ENCODE data around the gene LMAN2.

DNA sequence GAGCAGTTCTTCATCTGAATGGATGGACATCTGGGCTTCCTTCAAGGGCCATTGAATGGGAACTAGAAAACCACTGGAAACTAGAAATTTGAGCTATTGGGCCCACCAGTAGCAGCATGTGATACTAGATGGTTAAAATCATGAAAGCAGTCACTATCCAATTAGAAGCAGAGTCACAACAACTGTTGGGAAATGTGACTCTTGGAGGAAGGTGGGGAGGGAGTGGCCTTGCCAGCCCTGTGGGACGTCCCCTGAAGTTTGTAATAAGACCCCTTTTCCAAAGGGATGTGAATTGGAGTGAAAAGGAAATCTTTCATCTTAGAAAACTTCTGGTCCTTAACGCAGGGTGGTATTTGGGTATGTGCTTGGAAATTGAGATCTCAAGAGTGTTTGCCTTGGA is 53.5 kb downstream of the LMAN2 start:
- TF ChIP-seq EZH2phosphoT487 (conservative IDR thresholded peaks at IDR 0.05; ENCODE audit: low read length) = no peak
- TF ChIP-seq, protein P1, sequence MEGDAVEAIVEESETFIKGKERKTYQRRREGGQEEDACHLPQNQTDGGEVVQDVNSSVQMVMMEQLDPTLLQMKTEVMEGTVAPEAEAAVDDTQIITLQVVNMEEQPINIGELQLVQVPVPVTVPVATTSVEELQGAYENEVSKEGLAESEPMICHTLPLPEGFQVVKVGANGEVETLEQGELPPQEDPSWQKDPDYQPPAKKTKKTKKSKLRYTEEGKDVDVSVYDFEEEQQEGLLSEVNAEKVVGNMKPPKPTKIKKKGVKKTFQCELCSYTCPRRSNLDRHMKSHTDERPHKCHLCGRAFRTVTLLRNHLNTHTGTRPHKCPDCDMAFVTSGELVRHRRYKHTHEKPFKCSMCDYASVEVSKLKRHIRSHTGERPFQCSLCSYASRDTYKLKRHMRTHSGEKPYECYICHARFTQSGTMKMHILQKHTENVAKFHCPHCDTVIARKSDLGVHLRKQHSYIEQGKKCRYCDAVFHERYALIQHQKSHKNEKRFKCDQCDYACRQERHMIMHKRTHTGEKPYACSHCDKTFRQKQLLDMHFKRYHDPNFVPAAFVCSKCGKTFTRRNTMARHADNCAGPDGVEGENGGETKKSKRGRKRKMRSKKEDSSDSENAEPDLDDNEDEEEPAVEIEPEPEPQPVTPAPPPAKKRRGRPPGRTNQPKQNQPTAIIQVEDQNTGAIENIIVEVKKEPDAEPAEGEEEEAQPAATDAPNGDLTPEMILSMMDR (IDR thresholded peaks at IDR 0.05; ENCODE audit: insufficient read depth, low read length, poor library complexity, severe bottlenecking) = no peak

Measured in SU-DHL-6 (cell line).